NCI-H524 (cell line): ENCODE data around the gene TUG1.

ENCODE experiments used
- DNase-seq, 2 experiments: peaks; one replicate each; lab custom pipeline; 2025; lab: John Stamatoyannopoulos, UW

The TUG1 gene

DNA sequence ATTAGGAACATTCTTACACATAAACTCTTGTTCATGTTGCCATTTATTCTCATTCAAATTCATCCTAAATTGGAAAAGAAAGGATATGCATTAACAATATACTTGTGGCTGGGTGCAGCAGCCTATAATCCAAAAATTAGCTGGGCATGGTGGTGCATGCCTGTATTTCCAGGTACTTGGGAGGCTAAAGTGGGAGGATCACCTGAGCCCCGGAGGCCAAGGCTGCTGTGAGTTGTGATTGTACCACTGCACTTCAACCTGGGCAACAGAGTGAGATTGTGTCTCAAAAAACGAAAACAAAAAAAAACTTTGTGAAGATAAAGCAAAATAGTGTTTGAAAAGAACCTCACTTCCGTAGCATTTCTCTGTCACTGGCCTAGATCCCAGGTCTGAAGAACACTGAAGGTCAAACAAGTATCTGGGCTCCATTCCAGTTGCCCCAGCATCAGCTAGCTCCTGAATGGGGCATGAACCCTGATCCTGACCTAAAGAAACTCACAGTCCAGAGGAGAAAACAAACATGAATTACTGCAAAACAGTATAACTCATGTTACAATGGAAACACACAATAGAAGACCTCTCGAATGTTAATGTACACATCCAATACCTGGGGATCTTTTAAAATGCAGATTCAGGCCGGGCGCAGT is 32.2 kb downstream of the TUG1 start:
- DNase-seq: no peak

DNA sequence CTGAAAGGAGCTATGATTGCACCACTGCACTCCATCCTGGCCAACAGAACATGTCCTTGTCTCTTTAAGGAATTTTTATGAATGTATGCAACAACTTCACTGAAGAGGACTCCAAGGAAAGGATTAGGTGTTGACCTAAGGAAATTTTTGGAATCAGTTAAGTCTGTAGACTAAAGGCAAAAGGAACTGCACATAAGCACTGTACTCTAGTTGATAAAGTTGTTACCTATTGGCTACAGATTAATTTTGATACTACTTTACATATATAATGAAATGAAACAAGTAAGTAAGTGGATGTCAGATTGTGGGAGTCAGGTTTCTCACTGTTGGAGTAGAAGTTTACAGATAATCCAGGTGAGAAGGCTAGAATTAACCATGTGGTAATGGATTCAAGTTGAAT is 36.5 kb downstream of the TUG1 start:
- DNase-seq: no peak

DNA sequence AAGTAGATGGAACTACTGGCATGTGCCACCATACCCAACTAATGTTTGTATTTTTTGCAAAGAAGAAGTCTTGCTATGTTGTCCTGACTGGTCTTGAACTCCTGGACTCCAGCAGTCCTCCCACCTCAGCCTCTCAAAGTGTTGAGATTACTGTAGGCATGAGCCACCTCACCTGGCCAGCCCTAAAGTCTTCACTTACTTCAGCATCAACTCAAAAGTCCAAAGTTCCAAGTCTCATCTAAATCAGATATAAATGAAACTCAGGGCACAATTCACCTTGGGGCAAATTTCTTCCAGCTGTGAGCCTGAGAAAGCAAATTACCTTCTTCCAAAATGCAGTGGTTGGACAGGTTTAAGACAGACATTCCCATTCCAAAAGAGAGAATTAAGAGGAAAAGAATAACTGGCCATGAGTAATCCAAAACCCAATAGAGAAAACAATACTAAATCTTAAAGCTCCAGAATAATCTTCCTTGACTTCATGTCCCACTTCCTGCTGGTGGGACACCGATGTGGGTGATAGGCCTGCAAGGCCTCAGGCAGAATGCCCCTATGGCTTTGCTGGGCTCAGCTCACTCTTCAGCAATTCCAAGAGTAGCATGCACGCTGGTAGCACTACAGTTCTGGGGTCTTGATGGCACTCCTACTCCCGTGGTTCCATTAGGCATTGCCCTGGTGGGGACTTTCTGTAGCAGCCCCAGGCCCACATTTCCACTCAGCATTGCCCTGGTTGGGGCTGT is 50.3 kb downstream of the TUG1 start:
- no peak for DNase-seq

DNA sequence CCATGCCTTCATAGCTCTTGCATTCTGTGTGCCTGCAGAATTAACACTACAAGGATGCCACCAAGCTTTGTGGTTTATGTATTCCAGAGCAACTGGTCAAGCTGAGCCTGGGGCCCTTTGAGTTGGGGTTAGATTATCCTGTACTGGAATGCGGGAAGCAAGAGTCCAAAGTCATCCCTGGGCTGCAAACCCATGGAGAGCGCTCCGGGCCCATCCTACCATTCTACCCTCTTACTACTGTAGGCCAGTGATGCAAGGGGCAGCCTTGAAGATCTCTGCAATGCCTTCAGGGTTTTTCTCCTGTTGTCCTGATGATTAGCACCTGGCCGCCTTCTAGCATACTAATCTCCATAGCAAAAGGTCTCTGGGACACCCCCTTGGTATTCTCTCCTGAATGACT is 51.3 kb downstream of the TUG1 start:
- DNase-seq: no peak

DNA sequence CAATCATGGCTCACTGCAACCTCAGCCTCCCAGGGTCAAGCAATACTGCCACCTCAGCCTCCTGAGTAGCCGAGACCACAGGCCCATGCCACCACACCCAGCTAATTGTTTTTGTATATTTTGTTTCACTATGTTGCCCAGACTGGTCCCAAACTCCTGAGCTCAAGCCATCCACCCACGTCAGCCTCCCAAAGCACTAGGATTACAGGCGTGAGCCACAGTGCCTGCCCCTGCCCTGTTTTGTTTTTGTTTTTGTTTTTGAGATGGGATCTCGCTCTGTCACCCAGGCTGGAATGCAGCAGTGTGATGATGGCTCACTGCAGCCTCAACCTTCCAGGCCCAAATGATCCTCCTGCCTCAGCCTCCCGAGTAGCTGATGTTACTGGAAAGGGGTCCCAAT is 53.5 kb downstream of the TUG1 start:
- no peak for DNase-seq
